OCI-LY1 (cell line): Measurements from ENCODE around the gene SALL1.

Experiments
- H2AFZ ChIP-seq: fragments of 200-600 bp; sonication (generic), shearing (Covaris generic); 2 replicates; pipeline ENCODE4 v1.6.0; 2014; ENCODE audit warnings: antibody characterized with exemption, mild to moderate bottlenecking, low read length
- H3F3A ChIP-seq: fragments of 200-600 bp; sonication (generic), shearing (Covaris generic); 2 replicates; pipeline ENCODE4 v1.6.0; 2014; ENCODE audit warnings: mild to moderate bottlenecking, antibody characterized with exemption, low read length, moderate library complexity; ENCODE audit not compliant: insufficient read depth
- H3K27ac ChIP-seq: fragments of 200-600 bp; sonication (generic); 2 replicates; pipeline ENCODE4 v1.5.1; 2014; ENCODE audit warnings: low read length, mixed run types, mild to moderate bottlenecking, low read depth; ENCODE audit not compliant: poor library complexity, severe bottlenecking
- H3K27me3 ChIP-seq: fragments of 200-600 bp; sonication (generic); 2 replicates; pipeline ENCODE4 v1.6.0; 2014; ENCODE audit warnings: antibody characterized with exemption, mild to moderate bottlenecking, low read length, moderate library complexity; ENCODE audit not compliant: insufficient read depth
- H3K36me3 ChIP-seq: fragments of 200-600 bp; sonication (generic); 2 replicates; pipeline ENCODE4 v1.6.1; 2014; ENCODE audit warnings: mild to moderate bottlenecking, antibody characterized with exemption, low read length, moderate library complexity, mixed read lengths; ENCODE audit not compliant: insufficient read depth
- H3K4me1 ChIP-seq: fragments of 200-600 bp; sonication (generic); 2 replicates; pipeline ENCODE4 v1.5.1; 2014; ENCODE audit warnings: mild to moderate bottlenecking, low read length, moderate library complexity; ENCODE audit not compliant: insufficient read depth, severe bottlenecking
- H3K4me2 ChIP-seq: fragments of 200-600 bp; sonication (generic), shearing (Covaris generic); 2 replicates; pipeline ENCODE4 v1.6.1; 2014; ENCODE audit warnings: low read length
- H3K4me3 ChIP-seq: fragments of 200-600 bp; sonication (generic); 2 replicates; pipeline ENCODE4 v1.5.1; 2014; ENCODE audit warnings: low read length, low read depth, mild to moderate bottlenecking, mixed read lengths; ENCODE audit not compliant: poor library complexity, severe bottlenecking
- H3K79me2 ChIP-seq: fragments of 200-600 bp; shearing (Covaris generic); 2 replicates; pipeline ENCODE4 v1.6.1; 2016; ENCODE audit warnings: mixed run types, low read length, mixed read lengths; ENCODE audit not compliant: insufficient read depth
- H3K9ac ChIP-seq: fragments of 200-600 bp; sonication (generic), shearing (Covaris generic); 2 replicates; pipeline ENCODE4 v1.6.1; 2014; ENCODE audit warnings: mild to moderate bottlenecking, low read length, mixed read lengths
- H3K9me2 ChIP-seq: fragments of 200-600 bp; sonication (generic), shearing (Covaris generic); 2 replicates; pipeline ENCODE4 v1.6.1; 2014; ENCODE audit warnings: low read depth, mild to moderate bottlenecking, low read length, mixed read lengths
- H3K9me3 ChIP-seq: fragments of 200-600 bp; shearing (Covaris generic); 2 replicates; pipeline ENCODE4 v1.6.1; 2014; ENCODE audit warnings: low read length, mixed read lengths
- H4K20me1 ChIP-seq: fragments of 200-600 bp; sonication (generic), shearing (Covaris generic); 2 replicates; pipeline ENCODE4 v1.6.0; 2016; ENCODE audit warnings: mild to moderate bottlenecking, low read length; ENCODE audit not compliant: insufficient read depth
- EZH2 ChIP-seq: fragments of 200-600 bp; sonication (generic), shearing (Covaris generic); IDR thresholded peaks from 2 replicates; pipeline ENCODE4 v1.8.0; 2017; ENCODE audit warnings: borderline replicate concordance, mixed run types, mild to moderate bottlenecking, antibody characterized with exemption, low read length, moderate library complexity, mixed read lengths
- TF ChIP-seq, protein P1 (sequence below): fragments of 200-600 bp; sonication (generic), shearing (Covaris generic); IDR thresholded peaks from 2 replicates; pipeline ENCODE4 v1.5.1; 2017; ENCODE audit warnings: mild to moderate bottlenecking, antibody characterized with exemption, low read length, moderate library complexity, mixed read lengths

The SALL1 gene

DNA sequence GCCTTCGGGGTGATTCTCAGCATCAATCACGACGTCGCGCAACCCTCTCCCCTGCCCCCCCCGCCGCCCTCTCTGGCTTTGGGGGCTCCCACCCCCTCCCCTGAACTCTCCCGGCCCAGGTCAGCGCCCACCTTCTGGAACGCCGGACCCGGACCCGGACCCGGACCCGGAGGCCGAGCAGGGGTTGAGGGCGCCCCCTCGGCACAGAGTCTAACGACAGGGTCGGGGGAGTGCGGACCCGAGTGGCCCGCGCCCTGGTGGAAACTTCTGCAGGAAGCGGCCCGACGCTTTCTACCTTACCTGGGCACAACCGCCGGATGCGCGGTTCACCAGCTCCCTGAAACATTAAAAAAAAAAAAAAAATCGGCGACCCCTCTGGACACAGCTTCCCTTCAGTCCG lies 16.2 kb downstream of the SALL1 start:
- Histone ChIP-seq H4K20me1 (no peaks in the 10 kb centered on the region), H3K9ac (no peak overlapping the region), H3K79me2 (no peaks in the 10 kb centered on the region), H3F3A (no peaks in the 10 kb centered on the region), H3K9me2 (no peaks in the 10 kb centered on the region), H3K9me3 (no peaks in the 10 kb centered on the region), H3K36me3 (no peaks in the 10 kb centered on the region), H3K27me3 (no peaks in the 10 kb centered on the region), H2AFZ (no peak overlapping the region), H3K4me1 (no peaks in the 10 kb centered on the region), H3K27ac (no peak overlapping the region), H3K4me2 (no peak overlapping the region), H3K4me3 (no peak overlapping the region)
- TF ChIP-seq EZH2: no peak
- TF ChIP-seq, protein P1, sequence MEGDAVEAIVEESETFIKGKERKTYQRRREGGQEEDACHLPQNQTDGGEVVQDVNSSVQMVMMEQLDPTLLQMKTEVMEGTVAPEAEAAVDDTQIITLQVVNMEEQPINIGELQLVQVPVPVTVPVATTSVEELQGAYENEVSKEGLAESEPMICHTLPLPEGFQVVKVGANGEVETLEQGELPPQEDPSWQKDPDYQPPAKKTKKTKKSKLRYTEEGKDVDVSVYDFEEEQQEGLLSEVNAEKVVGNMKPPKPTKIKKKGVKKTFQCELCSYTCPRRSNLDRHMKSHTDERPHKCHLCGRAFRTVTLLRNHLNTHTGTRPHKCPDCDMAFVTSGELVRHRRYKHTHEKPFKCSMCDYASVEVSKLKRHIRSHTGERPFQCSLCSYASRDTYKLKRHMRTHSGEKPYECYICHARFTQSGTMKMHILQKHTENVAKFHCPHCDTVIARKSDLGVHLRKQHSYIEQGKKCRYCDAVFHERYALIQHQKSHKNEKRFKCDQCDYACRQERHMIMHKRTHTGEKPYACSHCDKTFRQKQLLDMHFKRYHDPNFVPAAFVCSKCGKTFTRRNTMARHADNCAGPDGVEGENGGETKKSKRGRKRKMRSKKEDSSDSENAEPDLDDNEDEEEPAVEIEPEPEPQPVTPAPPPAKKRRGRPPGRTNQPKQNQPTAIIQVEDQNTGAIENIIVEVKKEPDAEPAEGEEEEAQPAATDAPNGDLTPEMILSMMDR: no peak

DNA sequence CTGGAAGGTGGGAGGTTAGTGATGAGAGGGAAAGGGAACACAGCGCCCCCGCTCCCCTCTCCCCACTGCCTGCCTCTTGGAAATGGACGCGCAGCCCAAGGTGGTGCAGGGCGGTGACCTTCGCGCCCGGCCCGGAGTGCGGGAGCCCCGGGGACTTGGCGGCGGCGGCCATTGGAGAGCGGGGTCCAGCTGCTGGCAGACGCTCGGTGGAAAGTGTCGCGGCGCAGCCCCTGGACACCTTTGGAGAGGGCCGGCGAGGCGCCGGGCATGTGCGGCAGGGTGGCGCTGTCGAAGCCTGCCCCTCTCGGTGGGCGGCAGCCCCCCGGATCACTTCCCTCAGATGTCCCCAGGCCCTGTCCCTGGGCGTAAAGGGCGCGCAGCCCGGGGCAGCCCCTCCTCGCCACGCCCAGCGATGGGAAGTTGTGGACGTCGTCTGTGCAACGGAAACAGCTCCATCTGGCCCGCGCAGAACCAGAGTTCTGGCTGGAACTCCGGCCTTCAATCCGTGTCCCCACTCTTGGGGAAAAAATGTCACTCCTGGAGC lies 16.7 kb downstream of the SALL1 start:
- TF ChIP-seq, protein P1: no peak
- no peak for TF ChIP-seq EZH2
- no peak overlapping the region for H3K27ac ChIP-seq
- H4K20me1 ChIP-seq: no peaks in the 10 kb centered on the region
- no peaks in the 10 kb centered on the region for H3K4me1 ChIP-seq
- H3K36me3 ChIP-seq: no peaks in the 10 kb centered on the region
- H3F3A ChIP-seq: no peaks in the 10 kb centered on the region
- no peak overlapping the region for H2AFZ ChIP-seq
- H3K4me3 ChIP-seq: no peak overlapping the region
- no peaks in the 10 kb centered on the region for H3K9me3 ChIP-seq
- H3K27me3 ChIP-seq: no peaks in the 10 kb centered on the region
- no peak overlapping the region for H3K4me2 ChIP-seq
- H3K9me2 ChIP-seq: no peaks in the 10 kb centered on the region
- no peaks in the 10 kb centered on the region for H3K79me2 ChIP-seq
- no peak overlapping the region for H3K9ac ChIP-seq

- no peaks in the 10 kb centered on the region for H3K4me1 ChIP-seq
- no peak overlapping the region for H2AFZ ChIP-seq
- H3K4me3 ChIP-seq: no peak overlapping the region
- no peaks in the 10 kb centered on the region for H3K79me2 ChIP-seq
- H3K27ac ChIP-seq: no peak overlapping the region
- TF ChIP-seq, protein P1: no peak
- TF ChIP-seq EZH2: no peak
- H3K36me3 ChIP-seq: no peaks in the 10 kb centered on the region
- no peak overlapping the region for H3K4me2 ChIP-seq
- H3K9me3 ChIP-seq: no peaks in the 10 kb centered on the region
- no peaks in the 10 kb centered on the region for H3K27me3 ChIP-seq
- H3K9me2 ChIP-seq: no peaks in the 10 kb centered on the region
- H3F3A ChIP-seq: no peaks in the 10 kb centered on the region
- H4K20me1 ChIP-seq: no peaks in the 10 kb centered on the region
- no peak overlapping the region for H3K9ac ChIP-seq
Measured at GRCh38 chr16:51133688-51134087, 17.4 kb downstream of the SALL1 start.
